Cardiac muscle cell (in vitro differentiated cells and primary cell): ENCODE data around the gene UBL3. TPM values are rescaled to one million over a fixed set of nuclear protein-coding genes. Genes with fewer than 3 reads are reported as not detected.

Experiments used
- DNase-seq, 2 donors: peaks; one replicate each; pipeline versions ENCODE4 v3.0.0 to v3.0.0-alpha.2; 2010 to 2017; ENCODE audit warnings: low read depth in 1 of 2, low spot score in 1 of 2
- H3K27ac ChIP-seq: fragments of 200-600 bp; sonication (generic); 2 replicates; pipeline ENCODE4 v1.5.1; 2016
- H3K27me3 ChIP-seq: fragments of 200-600 bp; sonication (generic); 2 replicates; pipeline ENCODE4 v1.6.0; 2016; ENCODE audit warnings: control low read depth
- H3K36me3 ChIP-seq: fragments of 200-600 bp; sonication (generic); 2 replicates; pipeline ENCODE4 v1.5.1; 2016; ENCODE audit warnings: control low read depth
- H3K4me1 ChIP-seq: fragments of 200-600 bp; sonication (generic); 2 replicates; pipeline ENCODE4 v1.8.1; 2017; ENCODE audit warnings: low read depth, mild to moderate bottlenecking, mixed run types
- H3K4me3 ChIP-seq: fragments of 200-600 bp; sonication (generic); 2 replicates; pipeline ENCODE4 v1.5.1; 2016; ENCODE audit warnings: mild to moderate bottlenecking
- H3K9me3 ChIP-seq: fragments of 200-600 bp; sonication (generic); 2 replicates; pipeline ENCODE4 v1.5.1; 2017; ENCODE audit warnings: low read depth, mild to moderate bottlenecking, control low read depth
- polyA plus RNA-seq: library from polyadenylated mRNA; unstranded; fragments of >200 nt; fragmentation: Nextera tagmentation; extraction: Ambion mirVana; gene quantifications from 2 replicates; pipeline ENCODE4 v1.2.1, GENCODE V29; 2016
- total RNA-seq: library from RNA; depleted of rRNA; stranded (reverse); fragments of >200 nt; gene quantifications from 2 replicates; pipeline ENCODE4 v1.2.3, GENCODE V29; 2016
- TF ChIP-seq, protein P1 (sequence below): IDR thresholded peaks from 2 replicates; pipeline ENCODE4 v1.5.1; 2012; ENCODE audit warnings: low read depth, mild to moderate bottlenecking, low read length

The UBL3 gene
- total and polyA plus RNA-seq, 2 experiments from 2014 or later = 16.3 to 19.2 TPM

- Histone ChIP-seq H3K36me3 (peaks cover 10% of the 10 kb centered on the region), H3K27ac (no peak overlapping the region), H3K4me1 (peaks cover 6% of the 10 kb centered on the region), H3K27me3 (no peaks in the 10 kb centered on the region), H3K4me3 (no peak overlapping the region), H3K9me3 (no peaks in the 10 kb centered on the region)
- TF ChIP-seq, protein P1, sequence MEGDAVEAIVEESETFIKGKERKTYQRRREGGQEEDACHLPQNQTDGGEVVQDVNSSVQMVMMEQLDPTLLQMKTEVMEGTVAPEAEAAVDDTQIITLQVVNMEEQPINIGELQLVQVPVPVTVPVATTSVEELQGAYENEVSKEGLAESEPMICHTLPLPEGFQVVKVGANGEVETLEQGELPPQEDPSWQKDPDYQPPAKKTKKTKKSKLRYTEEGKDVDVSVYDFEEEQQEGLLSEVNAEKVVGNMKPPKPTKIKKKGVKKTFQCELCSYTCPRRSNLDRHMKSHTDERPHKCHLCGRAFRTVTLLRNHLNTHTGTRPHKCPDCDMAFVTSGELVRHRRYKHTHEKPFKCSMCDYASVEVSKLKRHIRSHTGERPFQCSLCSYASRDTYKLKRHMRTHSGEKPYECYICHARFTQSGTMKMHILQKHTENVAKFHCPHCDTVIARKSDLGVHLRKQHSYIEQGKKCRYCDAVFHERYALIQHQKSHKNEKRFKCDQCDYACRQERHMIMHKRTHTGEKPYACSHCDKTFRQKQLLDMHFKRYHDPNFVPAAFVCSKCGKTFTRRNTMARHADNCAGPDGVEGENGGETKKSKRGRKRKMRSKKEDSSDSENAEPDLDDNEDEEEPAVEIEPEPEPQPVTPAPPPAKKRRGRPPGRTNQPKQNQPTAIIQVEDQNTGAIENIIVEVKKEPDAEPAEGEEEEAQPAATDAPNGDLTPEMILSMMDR = no peak
- DNase-seq = no peak
Observed at GRCh38 chr13:29767006-29767405, 83.4 kb downstream of the UBL3 start.

DNA sequence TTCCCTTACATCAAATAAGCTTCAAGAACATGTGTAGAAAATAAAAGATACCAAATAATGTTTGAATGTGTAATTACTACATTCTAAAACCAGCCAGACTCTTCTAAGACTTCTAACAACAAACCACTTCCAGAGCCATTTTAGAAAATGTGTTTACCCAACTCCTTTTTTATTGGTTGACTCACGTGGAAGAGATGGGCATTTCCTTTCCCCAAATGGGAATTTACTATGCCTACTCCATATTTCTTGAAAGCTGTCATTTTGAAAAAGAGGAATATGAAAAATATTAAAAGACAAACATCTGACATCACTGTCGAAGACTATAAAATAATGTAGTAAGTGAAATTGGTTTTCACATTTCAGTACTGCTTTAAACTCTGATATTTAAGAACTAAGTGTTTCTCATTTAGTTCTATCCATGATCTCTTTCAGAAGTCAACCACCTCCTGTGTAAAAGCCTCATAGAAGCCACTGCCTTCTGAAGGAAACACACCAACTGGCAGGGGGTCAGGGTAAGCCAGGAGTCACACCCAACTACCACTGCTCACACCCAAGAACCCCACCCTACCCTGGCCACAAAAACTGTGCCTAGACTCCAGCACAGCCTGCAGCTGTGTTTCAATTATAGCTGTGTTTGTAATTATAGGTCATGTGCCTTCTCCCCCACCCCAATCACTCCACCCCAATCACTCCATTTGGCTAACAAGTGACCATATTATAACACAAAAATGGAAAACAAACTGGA lies 86.8 kb downstream of the UBL3 start:
- no peaks in the 10 kb centered on the region for H3K9me3 ChIP-seq
- H3K4me3 ChIP-seq = no peak overlapping the region
- H3K27ac ChIP-seq = no peak overlapping the region
- H3K4me1 ChIP-seq = peaks cover 6% of the 10 kb centered on the region
- TF ChIP-seq, protein P1 = no peak
- no peaks in the 10 kb centered on the region for H3K27me3 ChIP-seq
- DNase-seq = no peak
- H3K36me3 ChIP-seq = peaks cover 10% of the 10 kb centered on the region

DNA sequence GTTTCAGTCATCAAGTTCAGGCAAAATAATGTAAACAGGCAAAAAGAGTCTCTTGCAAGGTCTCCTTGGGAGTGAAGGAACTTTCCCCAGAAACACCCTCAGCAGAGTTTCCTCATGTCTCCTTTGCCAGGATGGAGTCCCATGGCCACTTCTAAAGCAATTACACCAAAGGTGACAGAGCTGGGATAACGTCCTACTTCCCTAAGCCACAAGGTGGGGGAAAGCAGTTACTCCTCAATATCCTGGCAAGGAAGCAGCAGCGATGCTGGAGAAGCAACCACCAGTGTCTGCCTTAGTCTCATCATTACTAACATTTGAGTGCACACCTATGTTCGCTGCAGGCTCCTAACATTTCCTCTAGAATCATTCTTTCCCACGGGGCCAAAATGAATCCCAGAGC lies 88.6 kb downstream of the UBL3 start:
- Histone ChIP-seq H3K9me3 (no peaks in the 10 kb centered on the region), H3K27me3 (no peaks in the 10 kb centered on the region), H3K4me3 (no peak overlapping the region), H3K36me3 (peaks cover 6% of the 10 kb centered on the region), H3K27ac (no peak overlapping the region), H3K4me1 (no peaks in the 10 kb centered on the region)
- TF ChIP-seq, protein P1 = no peak
- DNase-seq = no peak

DNA sequence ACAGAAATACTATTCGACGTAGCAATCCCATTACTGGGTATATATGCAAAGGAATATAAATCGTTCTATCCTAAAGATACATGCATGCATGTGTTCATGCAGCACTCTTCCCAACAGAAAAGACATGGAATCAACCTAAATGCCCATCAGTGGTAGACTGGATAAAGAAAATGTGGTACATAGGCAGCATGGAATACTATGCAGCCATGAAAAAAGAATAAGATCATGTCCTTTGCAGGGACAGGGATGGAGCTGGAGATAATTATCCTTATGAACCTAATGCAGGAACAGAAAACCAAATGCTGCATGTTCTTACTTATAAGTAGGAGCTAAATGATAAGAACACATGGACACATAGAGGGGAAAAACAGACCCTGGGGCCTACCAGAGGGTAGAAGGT lies 89.3 kb downstream of the UBL3 start:
- no peak overlapping the region for H3K4me3 ChIP-seq
- H3K27ac ChIP-seq = no peak overlapping the region
- no peaks in the 10 kb centered on the region for H3K4me1 ChIP-seq
- DNase-seq = no peak
- no peaks in the 10 kb centered on the region for H3K36me3 ChIP-seq
- H3K9me3 ChIP-seq = no peaks in the 10 kb centered on the region
- H3K27me3 ChIP-seq = no peaks in the 10 kb centered on the region
- TF ChIP-seq, protein P1 = no peak

GRCh38 chr13:29760544-29760943 lies 89.9 kb downstream of the UBL3 start:
- Histone ChIP-seq H3K27ac (no peak overlapping the region), H3K36me3 (no peaks in the 10 kb centered on the region), H3K4me1 (no peaks in the 10 kb centered on the region), H3K4me3 (no peak overlapping the region), H3K27me3 (no peaks in the 10 kb centered on the region), H3K9me3 (no peaks in the 10 kb centered on the region)
- no peak for DNase-seq
- TF ChIP-seq, protein P1 = no peak
